ENCODE measurements around the gene CCDC12.

- TF ChIP-seq, protein P1, sequence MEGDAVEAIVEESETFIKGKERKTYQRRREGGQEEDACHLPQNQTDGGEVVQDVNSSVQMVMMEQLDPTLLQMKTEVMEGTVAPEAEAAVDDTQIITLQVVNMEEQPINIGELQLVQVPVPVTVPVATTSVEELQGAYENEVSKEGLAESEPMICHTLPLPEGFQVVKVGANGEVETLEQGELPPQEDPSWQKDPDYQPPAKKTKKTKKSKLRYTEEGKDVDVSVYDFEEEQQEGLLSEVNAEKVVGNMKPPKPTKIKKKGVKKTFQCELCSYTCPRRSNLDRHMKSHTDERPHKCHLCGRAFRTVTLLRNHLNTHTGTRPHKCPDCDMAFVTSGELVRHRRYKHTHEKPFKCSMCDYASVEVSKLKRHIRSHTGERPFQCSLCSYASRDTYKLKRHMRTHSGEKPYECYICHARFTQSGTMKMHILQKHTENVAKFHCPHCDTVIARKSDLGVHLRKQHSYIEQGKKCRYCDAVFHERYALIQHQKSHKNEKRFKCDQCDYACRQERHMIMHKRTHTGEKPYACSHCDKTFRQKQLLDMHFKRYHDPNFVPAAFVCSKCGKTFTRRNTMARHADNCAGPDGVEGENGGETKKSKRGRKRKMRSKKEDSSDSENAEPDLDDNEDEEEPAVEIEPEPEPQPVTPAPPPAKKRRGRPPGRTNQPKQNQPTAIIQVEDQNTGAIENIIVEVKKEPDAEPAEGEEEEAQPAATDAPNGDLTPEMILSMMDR (IDR thresholded peaks at IDR 0.05): no peak
- TF ChIP-seq EZH2 (IDR thresholded peaks at IDR 0.05; ENCODE audit: borderline replicate concordance, insufficient read depth, low read depth, low read length, poor library complexity, severe bottlenecking): no peak
Measured at GRCh38 chr3:46990573-46991374, 14.2 kb upstream of the CCDC12 start.

Data from B cell (primary cell).